ENCODE measurements around the gene GPC2.
A peak's percentile ranks its signal among the peaks of the same experiment; 100 is the strongest.
"Not testable (repeated sequence)": the region's sequence is repeated elsewhere in the genome, so short reads cannot be mapped to it uniquely, and the experiment has no call there.

GPC2 gene

GRCh38 chr7:100132126-100132525 is 45.1 kb downstream of the GPC2 start:
- DNase-seq (ENCODE audit: insufficient read length, low spot score), result no peak
- TF ChIP-seq TAF1 (IDR thresholded peaks at IDR 0.05; ENCODE audit: low read depth, low read length), result no peak
- TF ChIP-seq SPI1 (IDR thresholded peaks at IDR 0.05; ENCODE audit: low read depth, low read length), result no peak
- TF ChIP-seq POU2F2 (IDR thresholded peaks at IDR 0.05; ENCODE audit: low read depth, low read length), result no peak
- TF ChIP-seq POLR2A (IDR thresholded peaks at IDR 0.05; ENCODE audit: low read depth, low read length), result no peak
- TF ChIP-seq POLR2AphosphoS5 (IDR thresholded peaks at IDR 0.05; ENCODE audit: low read depth, low read length), result no peak
- TF ChIP-seq PAX5 (IDR thresholded peaks at IDR 0.05; ENCODE audit: insufficient read depth, low read length, severe bottlenecking), result no peak
- FAIRE-seq, result no peak

GRCh38 chr7:100130608-100131453 is 46.4 kb downstream of the GPC2 start:
- TF ChIP-seq SPI1 (IDR thresholded peaks at IDR 0.05; ENCODE audit: low read depth, low read length) (no peak), POU2F2 (IDR thresholded peaks at IDR 0.05; ENCODE audit: low read depth, low read length) (no peak), TAF1 (IDR thresholded peaks at IDR 0.05; ENCODE audit: low read depth, low read length) (no peak), POLR2A (IDR thresholded peaks at IDR 0.05; ENCODE audit: low read depth, low read length) (no peak), PAX5 (IDR thresholded peaks at IDR 0.05; ENCODE audit: insufficient read depth, low read length, severe bottlenecking) (no peak), POLR2AphosphoS5 (IDR thresholded peaks at IDR 0.05; ENCODE audit: low read depth, low read length) (no peak)
- FAIRE-seq (no peak), DNase-seq (ENCODE audit: insufficient read length, low spot score) (no peak)

GRCh38 chr7:100130220-100130607 is 47.0 kb downstream of the GPC2 start:
- not testable (repeated sequence) for FAIRE-seq; DNase-seq (ENCODE audit: insufficient read length, low spot score)

GRCh38 chr7:100128637-100128963 is 48.6 kb downstream of the GPC2 start:
- DNase-seq (ENCODE audit: insufficient read length, low spot score) (no peak), FAIRE-seq (no peak)
- TF ChIP-seq POU2F2 (IDR thresholded peaks at IDR 0.05; ENCODE audit: low read depth, low read length) (no peak), POLR2A (IDR thresholded peaks at IDR 0.05; ENCODE audit: low read depth, low read length) (no peak), TAF1 (IDR thresholded peaks at IDR 0.05; ENCODE audit: low read depth, low read length) (no peak), PAX5 (IDR thresholded peaks at IDR 0.05; ENCODE audit: insufficient read depth, low read length, severe bottlenecking) (no peak), SPI1 (IDR thresholded peaks at IDR 0.05; ENCODE audit: low read depth, low read length) (no peak), POLR2AphosphoS5 (IDR thresholded peaks at IDR 0.05; ENCODE audit: low read depth, low read length) (no peak)

GRCh38 chr7:100127866-100128636 is 49.1 kb downstream of the GPC2 start:
- DNase-seq (ENCODE audit: insufficient read length, low spot score), result no peak
- TF ChIP-seq TAF1 (IDR thresholded peaks at IDR 0.05; ENCODE audit: low read depth, low read length) (no peak), POLR2A (IDR thresholded peaks at IDR 0.05; ENCODE audit: low read depth, low read length) (no peak), PAX5 (IDR thresholded peaks at IDR 0.05; ENCODE audit: insufficient read depth, low read length, severe bottlenecking) (no peak), POLR2AphosphoS5 (IDR thresholded peaks at IDR 0.05; ENCODE audit: low read depth, low read length) (no peak), SPI1 (IDR thresholded peaks at IDR 0.05; ENCODE audit: low read depth, low read length) (no peak), POU2F2 (IDR thresholded peaks at IDR 0.05; ENCODE audit: low read depth, low read length) (no peak)
- FAIRE-seq, result no peak

- DNase-seq (ENCODE audit: insufficient read length, low spot score) (peak; percentile 84), FAIRE-seq (peak; percentile 91)
- TF ChIP-seq POLR2A (IDR thresholded peaks at IDR 0.05; ENCODE audit: low read depth, low read length) (peak; percentile 71), POU2F2 (IDR thresholded peaks at IDR 0.05; ENCODE audit: low read depth, low read length) (no peak), SPI1 (IDR thresholded peaks at IDR 0.05; ENCODE audit: low read depth, low read length) (no peak), POLR2AphosphoS5 (IDR thresholded peaks at IDR 0.05; ENCODE audit: low read depth, low read length) (peak; percentile 82), PAX5 (IDR thresholded peaks at IDR 0.05; ENCODE audit: insufficient read depth, low read length, severe bottlenecking) (no peak), TAF1 (IDR thresholded peaks at IDR 0.05; ENCODE audit: low read depth, low read length) (peak; percentile 74; the same call in 1 of the 2 replicates)
Measured at GRCh38 chr7:100126931-100127865, 50.0 kb downstream of the GPC2 start, which contains the start of gene MBLAC1. TSS of gene MBLAC1 (plus strand) at chr7:100126967. CDS start at chr7:100127396, 429 bp downstream.

GRCh38 chr7:100126239-100126930 is 50.8 kb downstream of the GPC2 start:
- DNase-seq (ENCODE audit: insufficient read length, low spot score) (no peak), FAIRE-seq (peak; percentile 9)
- 0 out of 2 replicates have a peak, but pooled peaks have one; percentile 74 for TF ChIP-seq POU2F2 (IDR thresholded peaks at IDR 0.05; ENCODE audit: low read depth, low read length)
- TF ChIP-seq POLR2AphosphoS5 (IDR thresholded peaks at IDR 0.05; ENCODE audit: low read depth, low read length), result no peak
- TF ChIP-seq PAX5 (IDR thresholded peaks at IDR 0.05; ENCODE audit: insufficient read depth, low read length, severe bottlenecking), result peak; percentile 3
- no peak for TF ChIP-seq SPI1 (IDR thresholded peaks at IDR 0.05; ENCODE audit: low read depth, low read length)

GRCh38 chr7:100124301-100125230 is 52.6 kb downstream of the GPC2 start:
- FAIRE-seq (no peak), DNase-seq (ENCODE audit: insufficient read length, low spot score) (no peak)
- TF ChIP-seq POLR2AphosphoS5 (IDR thresholded peaks at IDR 0.05; ENCODE audit: low read depth, low read length) (no peak), SPI1 (IDR thresholded peaks at IDR 0.05; ENCODE audit: low read depth, low read length) (no peak), POU2F2 (IDR thresholded peaks at IDR 0.05; ENCODE audit: low read depth, low read length) (no peak), TAF1 (IDR thresholded peaks at IDR 0.05; ENCODE audit: low read depth, low read length) (no peak), POLR2A (IDR thresholded peaks at IDR 0.05; ENCODE audit: low read depth, low read length) (no peak), PAX5 (IDR thresholded peaks at IDR 0.05; ENCODE audit: insufficient read depth, low read length, severe bottlenecking) (no peak)
